Osteocyte (in vitro differentiated cells): ENCODE data around the gene PTBP3. TPM values are rescaled to one million over a fixed set of nuclear protein-coding genes. Genes with fewer than 3 reads are reported as not detected.

Source experiments
- DNase-seq: peaks from one replicate; pipeline ENCODE4 v3.0.0; 2021; ENCODE audit warnings: mixed read lengths; ENCODE audit not compliant: unreplicated experiment; ENCODE audit errors: extremely low spot score
- H3K27ac Mint-ChIP-seq: one replicate; pipeline ENCODE4 v1.8.0; 2021; ENCODE audit warnings: mild to moderate bottlenecking, mixed read lengths; ENCODE audit not compliant: unreplicated experiment
- H3K27me3 Mint-ChIP-seq: one replicate; pipeline ENCODE4 v1.8.0; 2021; ENCODE audit warnings: mixed read lengths; ENCODE audit not compliant: unreplicated experiment
- H3K36me3 Mint-ChIP-seq: one replicate; pipeline ENCODE4 v1.8.0; 2021; ENCODE audit warnings: mixed read lengths; ENCODE audit not compliant: unreplicated experiment
- H3K4me1 Mint-ChIP-seq: one replicate; pipeline ENCODE4 v1.8.0; 2021; ENCODE audit warnings: mixed read lengths; ENCODE audit not compliant: unreplicated experiment
- H3K4me3 Mint-ChIP-seq: one replicate; pipeline ENCODE4 v1.8.0; 2021; ENCODE audit warnings: mild to moderate bottlenecking, moderate library complexity, mixed read lengths; ENCODE audit not compliant: unreplicated experiment
- H3K9me3 Mint-ChIP-seq: one replicate; pipeline ENCODE4 v1.8.0; 2021; ENCODE audit warnings: mixed read lengths; ENCODE audit not compliant: unreplicated experiment
- CTCF ChIP-seq: fragments of 200-600 bp; sonication (generic); IDR thresholded peaks from 2 replicates; pipeline ENCODE4 v1.5.0; 2021; ENCODE audit warnings: antibody characterized with exemption, mild to moderate bottlenecking, moderate library complexity
- total RNA-seq: library from RNA; stranded (reverse); gene quantifications from 2 replicates; pipeline ENCODE4 v1.2.1, GENCODE V29; 2021

The PTBP3 gene
- total RNA-seq, 1 donor from 2014 or later: 47.6 TPM

- no peak for DNase-seq
- H3K9me3 Mint-ChIP-seq: peaks cover 3% of the 10 kb centered on the region
- no peak overlapping the region for H3K27ac Mint-ChIP-seq
- H3K27me3 Mint-ChIP-seq: no peaks in the 10 kb centered on the region
- no peak overlapping the region for H3K4me3 Mint-ChIP-seq
- peaks cover 10% of the 10 kb centered on the region for H3K4me1 Mint-ChIP-seq
- TF ChIP-seq CTCF: no peak
- H3K36me3 Mint-ChIP-seq: no peaks in the 10 kb centered on the region
Observed at GRCh38 chr9:112360047-112360804, 26.8 kb upstream of the PTBP3 start.

DNA sequence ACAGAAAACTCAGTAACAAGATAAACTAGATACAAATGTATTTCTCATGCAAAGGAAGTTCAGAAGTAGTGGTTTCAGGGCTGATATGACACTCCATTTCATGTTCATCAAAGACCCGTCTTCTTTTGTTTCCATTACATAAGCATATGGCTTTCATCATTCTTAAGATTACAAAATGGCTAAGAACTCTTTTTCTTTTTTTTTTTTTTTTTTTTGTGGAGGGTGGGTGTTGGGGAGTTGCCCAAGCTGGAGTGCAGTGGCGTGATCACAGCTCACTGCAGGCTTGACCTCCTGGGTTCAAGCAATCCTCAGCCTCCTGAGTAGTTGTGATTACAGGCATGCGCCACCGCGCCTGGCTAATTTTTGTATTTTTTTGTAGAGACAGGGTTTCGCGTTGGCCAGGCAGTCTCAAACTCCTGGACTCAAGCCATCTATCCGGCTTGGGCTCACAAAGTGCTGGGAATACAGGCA, 22.0 kb upstream of the PTBP3 start:
- Mint-ChIP-seq H3K9me3 (no peaks in the 10 kb centered on the region), H3K4me3 (no peak overlapping the region), H3K36me3 (no peaks in the 10 kb centered on the region), H3K27me3 (no peaks in the 10 kb centered on the region), H3K27ac (no peak overlapping the region), H3K4me1 (peaks cover 4% of the 10 kb centered on the region)
- TF ChIP-seq CTCF: no peak
- DNase-seq: no peak

GRCh38 chr9:112354081-112354743, 20.8 kb upstream of the PTBP3 start:
- no peak overlapping the region for H3K4me3 Mint-ChIP-seq
- no peaks in the 10 kb centered on the region for H3K27me3 Mint-ChIP-seq
- no peak for DNase-seq
- H3K9me3 Mint-ChIP-seq: no peaks in the 10 kb centered on the region
- no peaks in the 10 kb centered on the region for H3K36me3 Mint-ChIP-seq
- no peak for TF ChIP-seq CTCF
- no peaks in the 10 kb centered on the region for H3K4me1 Mint-ChIP-seq
- no peak overlapping the region for H3K27ac Mint-ChIP-seq

DNA sequence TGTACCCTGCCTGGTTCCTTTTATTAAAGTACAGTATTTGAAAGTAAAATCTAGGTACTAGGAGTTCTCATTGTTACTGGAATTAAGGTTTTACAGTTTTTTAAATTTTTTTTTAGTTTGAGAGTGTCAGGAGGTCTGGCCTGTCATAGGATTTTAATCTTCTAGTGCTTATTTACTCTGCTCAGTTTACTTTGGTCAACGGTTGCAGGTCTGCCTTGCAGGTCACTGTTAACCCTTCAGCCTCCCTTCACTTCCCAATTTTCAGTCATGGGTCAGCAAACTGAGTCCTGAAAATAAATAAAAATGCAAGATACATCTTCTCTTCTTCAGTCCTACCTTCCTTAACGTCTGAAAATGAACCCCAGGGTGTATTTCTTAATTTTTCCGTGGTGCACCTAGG, 18.8 kb upstream of the PTBP3 start:
- TF ChIP-seq CTCF: no peak
- H3K9me3 Mint-ChIP-seq: no peaks in the 10 kb centered on the region
- H3K27ac Mint-ChIP-seq: no peak overlapping the region
- H3K4me3 Mint-ChIP-seq: no peak overlapping the region
- no peaks in the 10 kb centered on the region for H3K36me3 Mint-ChIP-seq
- no peak for DNase-seq
- no peaks in the 10 kb centered on the region for H3K27me3 Mint-ChIP-seq
- peaks cover 4% of the 10 kb centered on the region for H3K4me1 Mint-ChIP-seq

- no peak for DNase-seq
- no peak for TF ChIP-seq CTCF
- H3K27me3 Mint-ChIP-seq: no peaks in the 10 kb centered on the region
- no peaks in the 10 kb centered on the region for H3K36me3 Mint-ChIP-seq
- no peak overlapping the region for H3K4me3 Mint-ChIP-seq
- H3K27ac Mint-ChIP-seq: no peak overlapping the region
- no peaks in the 10 kb centered on the region for H3K9me3 Mint-ChIP-seq
- H3K4me1 Mint-ChIP-seq: peaks cover 4% of the 10 kb centered on the region
Observed at GRCh38 chr9:112351184-112351583, 17.8 kb upstream of the PTBP3 start.
